SK-MEL-5 (cell line): ENCODE results near the gene MAGEF1. TPM values are rescaled to one million over a fixed set of nuclear protein-coding genes. Genes with fewer than 3 reads are reported as not detected.

Experiments
- DNase-seq: peaks from one replicate; pipeline ENCODE4 v3.0.0-alpha.2; 2016; ENCODE audit warnings: low read depth, low spot score
- in situ Hi-C: cut with HindIII; loops from 2 replicates; pipeline ENCODE4 v1.10.0; 2016; ENCODE audit warnings: low sequenced_read_pairs, high pct_unique_total_duplicates, low pct_unique_long_range_greater_than_20kb
- total RNA-seq: library from RNA; depleted of rRNA; stranded (reverse); fragments of >200 nt; shearing (Covaris generic); gene quantifications from 2 replicates; pipeline ENCODE4 v1.2.3, GENCODE V29; 2014

The MAGEF1 gene
- total RNA-seq, 1 experiment from 2014 or later: 43.4 TPM

GRCh38 chr3:184683234-184683633 is 28.6 kb downstream of the MAGEF1 start:
- in situ Hi-C loops: no loop called here
- no peak for DNase-seq

- in situ Hi-C loops: no loop called here
- no peak for DNase-seq
Observed at GRCh38 chr3:184682671-184683070, 29.2 kb downstream of the MAGEF1 start.

GRCh38 chr3:184680385-184681345 is 31.2 kb downstream of the MAGEF1 start:
- in situ Hi-C loops: no loop called here
- DNase-seq: no peak

- in situ Hi-C loops: no loop called here
- DNase-seq: no peak
Observed at GRCh38 chr3:184679056-184679816, 32.6 kb downstream of the MAGEF1 start.

- in situ Hi-C loops: no loop called here
- no peak for DNase-seq
Observed at GRCh38 chr3:184678317-184679055, 33.4 kb downstream of the MAGEF1 start.

- DNase-seq: no peak
- in situ Hi-C loops: no loop called here
Observed at GRCh38 chr3:184677344-184678316, 34.2 kb downstream of the MAGEF1 start.

- DNase-seq: no peak
- in situ Hi-C loops: no loop called here
Observed at GRCh38 chr3:184676927-184677326, 34.9 kb downstream of the MAGEF1 start.

GRCh38 chr3:184674626-184675025 is 37.2 kb downstream of the MAGEF1 start:
- in situ Hi-C loops: no loop called here
- DNase-seq: no peak

GRCh38 chr3:184672977-184673870 is 38.6 kb downstream of the MAGEF1 start:
- DNase-seq: no peak
- in situ Hi-C loops: no loop called here

GRCh38 chr3:184672335-184672734 is 39.5 kb downstream of the MAGEF1 start:
- in situ Hi-C loops: no loop called here

GRCh38 chr3:184670091-184670602 is 41.7 kb downstream of the MAGEF1 start:
- in situ Hi-C loops: no loop called here
- DNase-seq: no peak

More at GRCh38 chr3:184672335-184672734, 39.5 kb downstream of the MAGEF1 start:
- no peak for DNase-seq

- in situ Hi-C loops: no loop called here
Observed at GRCh38 chr3:184669578-184669977, 42.3 kb downstream of the MAGEF1 start.

GRCh38 chr3:184666442-184666841 is 45.4 kb downstream of the MAGEF1 start:
- in situ Hi-C loops: no loop called here
- no peak for DNase-seq

More at GRCh38 chr3:184669578-184669977, 42.3 kb downstream of the MAGEF1 start:
- no peak for DNase-seq

- DNase-seq: no peak
- in situ Hi-C loops: no loop called here
Observed at GRCh38 chr3:184665101-184665500, 46.8 kb downstream of the MAGEF1 start.

GRCh38 chr3:184663756-184664155 is 48.1 kb downstream of the MAGEF1 start:
- no peak for DNase-seq
- in situ Hi-C loops: no loop called here

GRCh38 chr3:184663356-184663755 is 48.5 kb downstream of the MAGEF1 start:
- in situ Hi-C loops: no loop called here
- DNase-seq: no peak
